H1 (cell line): ENCODE results near the gene C1S. TPM values are rescaled to one million over a fixed set of nuclear protein-coding genes. Genes with fewer than 3 reads are reported as not detected.

Experiments used
- CTCF ChIA-PET: fragments of 300-600 bp; sonication (Branson Sonifier 250); formaldehyde crosslinking; loops from one replicate; lab custom pipeline; 2021; ENCODE audit not compliant: partially characterized antibody; lab: Charles Lee
- POLR2A ChIA-PET: fragments of 300-600 bp; sonication (Branson Sonifier 250); formaldehyde crosslinking; loops from one replicate; lab custom pipeline; 2021; ENCODE audit warnings: inconsistent platforms; ENCODE audit not compliant: partially characterized antibody; lab: Charles Lee
- DNase-seq, 2 experiments: peaks; one replicate each; pipeline versions ENCODE4 v3.0.0 to v3.0.0-alpha.2; 2010 to 2022; ENCODE audit warnings: low spot score in 2 of 2, low read depth in 1 of 2, mixed read lengths in 1 of 2
- FAIRE-seq: peaks from 2 replicates; lab custom pipeline; 2011; peaks lifted over from hg19 to GRCh38; lab: Jason Lieb, UNC
- H2AFZ ChIP-seq: 2 replicates; pipeline ENCODE4 v1.8.1; 2012; ENCODE audit warnings: low read length, inconsistent platforms
- H2AK5ac ChIP-seq: 2 replicates; pipeline ENCODE4 v1.6.1; 2013; ENCODE audit warnings: low read depth, low read length
- H2BK120ac ChIP-seq: replicated peaks from 2 replicates; pipeline ENCODE3; 2013; ENCODE audit warnings: low read depth, low read length, inconsistent platforms
- H2BK12ac ChIP-seq: 2 replicates; pipeline ENCODE4 v1.6.1; 2013; ENCODE audit warnings: low read depth, low read length
- H2BK15ac ChIP-seq: 2 replicates; pipeline ENCODE4 v1.6.1; 2013; ENCODE audit warnings: low read length
- H2BK20ac ChIP-seq: 2 replicates; pipeline ENCODE4 v1.6.1; 2013; ENCODE audit warnings: low read length
- H2BK5ac ChIP-seq: 2 replicates; pipeline ENCODE4 v1.6.1; 2013; ENCODE audit warnings: low read depth, low read length
- H3K14ac ChIP-seq: 2 replicates; pipeline ENCODE4 v1.6.1; 2013; ENCODE audit warnings: inconsistent platforms; ENCODE audit not compliant: insufficient read length
- H3K18ac ChIP-seq: 2 replicates; pipeline ENCODE4 v1.6.1; 2013; ENCODE audit warnings: low read length; ENCODE audit errors: extremely low read depth
- H3K23ac ChIP-seq: 2 replicates; pipeline ENCODE4 v1.6.1; 2013; ENCODE audit warnings: inconsistent platforms; ENCODE audit not compliant: insufficient read length
- H3K23me2 ChIP-seq: 2 replicates; pipeline ENCODE4 v1.6.1; 2013; ENCODE audit warnings: low read depth, low read length
- H3K27ac ChIP-seq: 2 replicates; pipeline ENCODE4 v1.6.1; 2011; ENCODE audit warnings: low read depth, low read length, inconsistent platforms
- H3K27me3 ChIP-seq, 4 experiments: replicated peaks in 1 of 4; 1 replicate in 1 of 4; 2 replicates in 3 of 4; pipeline versions ENCODE4 v1.6.1 to v1.8.1; 2011 to 2013; ENCODE audit warnings: low read length in 3 of 4, mild to moderate bottlenecking in 3 of 4, inconsistent platforms in 2 of 4, mixed read lengths in 2 of 4, moderate library complexity in 1 of 4; ENCODE audit not compliant: control insufficient read depth in 3 of 4, insufficient read depth in 3 of 4; ENCODE audit errors: extremely low read depth in 1 of 4
- H3K36me3 ChIP-seq, 4 experiments: 2 replicates each; pipeline versions ENCODE4 v1.6.1 to v1.8.1; 2011 to 2013; ENCODE audit warnings: mild to moderate bottlenecking in 4 of 4, low read length in 3 of 4, moderate library complexity in 2 of 4, control low read depth in 1 of 4, inconsistent platforms in 1 of 4; ENCODE audit not compliant: insufficient read depth in 4 of 4, control insufficient read depth in 2 of 4
- H3K4ac ChIP-seq: replicated peaks from 2 replicates; pipeline ENCODE3; 2013; ENCODE audit warnings: low read length, low read depth, mixed read lengths, inconsistent platforms; ENCODE audit not compliant: insufficient read length
- H3K4me1 ChIP-seq, 4 experiments: replicated peaks in 1 of 4; 1 replicate in 1 of 4; 2 replicates in 3 of 4; pipeline versions ENCODE4 v1.6.1 to v1.8.1; 2011 to 2013; ENCODE audit warnings: low read length in 3 of 4, inconsistent platforms in 2 of 4, mixed read lengths in 1 of 4; ENCODE audit not compliant: insufficient read depth in 4 of 4, control insufficient read depth in 3 of 4
- H3K4me2 ChIP-seq, 2 experiments: 2 replicates each; pipeline versions ENCODE4 v1.6.1 to v1.8.1; 2011 to 2013; ENCODE audit warnings: low read depth in 2 of 2, low read length in 2 of 2, control low read depth in 1 of 2, inconsistent platforms in 1 of 2, mild to moderate bottlenecking in 1 of 2; ENCODE audit not compliant: insufficient read depth in 1 of 2
- H3K4me3 ChIP-seq, 4 experiments: fragments of 200-600, 300-600 bp in 1 of 4; sonication (generic), shearing (Covaris generic), sonication (Bioruptor Twin) in 1 of 4; 2 replicates each; pipeline versions ENCODE4 v1.5.1 to v1.8.1; 2011 to 2016; ENCODE audit warnings: low read length in 4 of 4, low read depth in 3 of 4, control low read depth in 2 of 4, inconsistent platforms in 2 of 4, mild to moderate bottlenecking in 2 of 4, mixed read lengths in 1 of 4, moderate library complexity in 1 of 4; ENCODE audit not compliant: insufficient read depth in 2 of 4; ENCODE audit errors: extremely low read depth in 1 of 4
- H3K56ac ChIP-seq: replicated peaks from 2 replicates; pipeline ENCODE3; 2013; ENCODE audit warnings: low read depth, mild to moderate bottlenecking, mixed read lengths, low read length, inconsistent platforms; ENCODE audit not compliant: insufficient read length
- H3K79me1 ChIP-seq: 2 replicates; pipeline ENCODE4 v1.6.1; 2013; ENCODE audit warnings: low read depth, low read length, control low read depth
- H3K79me2 ChIP-seq, 2 experiments: 2 replicates each; pipeline versions ENCODE4 v1.6.1 to v1.8.1; 2012 to 2013; ENCODE audit warnings: low read length in 2 of 2, mild to moderate bottlenecking in 2 of 2, inconsistent platforms in 1 of 2; ENCODE audit not compliant: insufficient read depth in 2 of 2, control insufficient read depth in 1 of 2
- H3K9ac ChIP-seq, 4 experiments: replicated peaks in 1 of 4; 1 replicate in 1 of 4; 2 replicates in 3 of 4; pipeline versions ENCODE4 v1.6.1 to v1.8.1; 2011 to 2013; ENCODE audit warnings: low read depth in 3 of 4, low read length in 3 of 4, control low read depth in 2 of 4, mild to moderate bottlenecking in 2 of 4, moderate library complexity in 2 of 4, inconsistent platforms in 1 of 4; ENCODE audit errors: extremely low read depth in 1 of 4
- H3K9me3 ChIP-seq, 2 experiments: 2 replicates each; pipeline versions ENCODE4 v1.6.1 to v1.8.1; 2012 to 2013; ENCODE audit warnings: mild to moderate bottlenecking in 2 of 2, moderate library complexity in 2 of 2, control low read depth in 1 of 2, inconsistent platforms in 1 of 2, low read depth in 1 of 2, low read length in 1 of 2, mixed read lengths in 1 of 2; ENCODE audit not compliant: insufficient read depth in 2 of 2
- H4K20me1 ChIP-seq, 2 experiments: replicated peaks in 1 of 2; 2 replicates each; pipeline versions ENCODE3 to v1.8.1; 2011 to 2013; ENCODE audit warnings: inconsistent platforms in 2 of 2, low read length in 2 of 2, mild to moderate bottlenecking in 1 of 2; ENCODE audit not compliant: insufficient read depth in 2 of 2, control insufficient read depth in 1 of 2
- H4K5ac ChIP-seq: 2 replicates; pipeline ENCODE4 v1.6.1; 2013; ENCODE audit warnings: low read length, low read depth, mixed read lengths, inconsistent platforms; ENCODE audit not compliant: insufficient read length
- H4K8ac ChIP-seq: 2 replicates; pipeline ENCODE4 v1.8.0; 2013; ENCODE audit warnings: mild to moderate bottlenecking, moderate library complexity, low read length, inconsistent platforms; ENCODE audit not compliant: insufficient read depth; ENCODE audit errors: extremely low read depth
- H4K91ac ChIP-seq: replicated peaks from 2 replicates; pipeline ENCODE3; 2013; ENCODE audit warnings: low read length, mixed read lengths, inconsistent platforms; ENCODE audit not compliant: insufficient read length
- BCL11A ChIP-seq, 2 experiments: IDR thresholded peaks; one replicate each; pipeline ENCODE4 v1.6.1; 2011; ENCODE audit warnings: low read depth in 2 of 2, low read length in 2 of 2, mild to moderate bottlenecking in 2 of 2
- WGBS, 2 experiments: shearing (Covaris generic) in 1 of 2; methylation state at CpG; one replicate each; pipeline versions ENCODE4 v1.1.6 to v1.1.7; 2013 to 2015; ENCODE audit warnings: low lambda C conversion rate in 2 of 2, mixed read lengths in 2 of 2, inconsistent platforms in 1 of 2, low coverage in 1 of 2, missing lambda C conversion rate in 1 of 2; ENCODE audit not compliant: insufficient replicate concordance in 2 of 2, insufficient coverage in 1 of 2, insufficient read length in 1 of 2; ENCODE audit errors: extremely low coverage in 1 of 2, missing lambda C conversion rate in 1 of 2; 5-methylcytosine and 5-hydroxymethylcytosine counted together
- polyA plus RNA-seq, 7 experiments: library from polyadenylated mRNA; depleted of rRNA in 3 of 7; stranded (reverse) in 5 of 7; unstranded in 2 of 7; fragments of >200 nt in 5 of 7; fragments of 200-250 nt in 2 of 7; gene quantifications; 1 replicate in 5 of 7; 2 replicates in 1 of 7; 4 replicates in 1 of 7; pipeline versions ENCODE4 v1.2.1 to v1.2.3, GENCODE V29; 2011 to 2013; ENCODE audit warnings: missing spikeins in 2 of 7, mixed read lengths in 2 of 7
- total RNA-seq: library from RNA; stranded (reverse); fragmentation: NEBNext Ultra II Directional; extraction: Animal tissue kit (Norgen Biotek cat#: 25700); gene quantifications from 2 replicates; pipeline ENCODE4 v1.2.1, GENCODE V29; 2021

C1S gene
- total and polyA plus RNA-seq, 2 of the 8 experiments (the other 6 are each of a cell fraction or from before 2014, with no cell fraction given), result 4.4 to 7.3 TPM

DNA sequence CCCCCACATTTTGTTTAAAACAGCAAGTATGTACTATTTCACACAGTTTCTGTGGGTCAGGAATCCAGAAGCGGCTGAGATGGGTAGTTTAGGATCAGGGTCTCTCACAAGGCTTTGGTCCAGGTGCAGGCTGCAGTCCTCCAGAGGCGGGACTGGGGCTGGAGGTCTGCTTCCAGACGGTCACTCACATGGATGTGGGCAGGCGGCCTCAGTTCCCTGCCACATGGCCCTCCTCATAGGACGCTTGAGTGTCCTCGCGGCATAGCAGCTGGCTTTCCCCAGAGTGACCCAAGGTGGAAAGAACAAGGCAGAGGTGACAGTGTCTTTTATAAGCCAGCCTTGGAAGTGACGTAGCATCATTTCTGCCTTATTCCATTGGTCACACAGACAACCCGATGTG, 56.4 kb downstream of the C1S start:
- H2BK20ac ChIP-seq, result no peak overlapping the region
- H3K36me3 ChIP-seq, result no peaks in the 10 kb centered on the region
- H2AK5ac ChIP-seq, result no peak overlapping the region
- no peaks in the 10 kb centered on the region for H3K23me2 ChIP-seq
- no peaks in the 10 kb centered on the region for H3K79me2 ChIP-seq
- H3K14ac ChIP-seq, result no peak overlapping the region
- H3K79me1 ChIP-seq, result no peaks in the 10 kb centered on the region
- ChIA-PET CTCF (interaction anchor here (0.9 to 1.5 kb wide), 2 partner anchors 8 to 26 kb away, joined by 3 to 4 read pairs; partner anchors contain the start of gene C1RL), POLR2A (interaction anchor here (1.8 to 3.5 kb wide), 2 partner anchors 13 to 29 kb away, joined by 4 to 21 read pairs; partner anchors contain the start of genes CLSTN3 and RBP5)
- peaks cover 0 to 1% of the 10 kb centered on the region in 2 experiments for H4K20me1 ChIP-seq
- no peak overlapping the region for H2BK12ac ChIP-seq
- H4K5ac ChIP-seq, result no peak overlapping the region
- no peak overlapping the region for H2BK5ac ChIP-seq
- no peak overlapping the region for H3K23ac ChIP-seq
- H3K4me1 ChIP-seq, result no peaks in the 10 kb centered on the region
- no peak for FAIRE-seq
- H4K8ac ChIP-seq, result no peak overlapping the region
- no peak overlapping the region for H2BK120ac ChIP-seq
- no peak overlapping the region for H2BK15ac ChIP-seq
- no peak overlapping the region for H3K18ac ChIP-seq
- H3K9me3 ChIP-seq, result no peaks in the 10 kb centered on the region
- H3K27ac ChIP-seq, result no peak overlapping the region
- no peak overlapping the region for H3K4me3 ChIP-seq
- WGBS, 2 experiments, result 85% methylated on average over 9 of the region's 9 CpGs; no CpG with 5 or more reads in 1 of the 2 experiments
- no peak overlapping the region for H2AFZ ChIP-seq
- H3K27me3 ChIP-seq, result no peaks in the 10 kb centered on the region
- DNase-seq, result no peak
- TF ChIP-seq BCL11A (IDR thresholded peaks at IDR 0.05; ENCODE audit: low read depth in 2 of 2, low read length in 2 of 2), result no peak
- no peak overlapping the region for H4K91ac ChIP-seq
- H3K4ac ChIP-seq, result no peak overlapping the region
- no peak overlapping the region for H3K4me2 ChIP-seq
- no peak overlapping the region for H3K56ac ChIP-seq
- no peak overlapping the region for H3K9ac ChIP-seq
